Glomerular visceral epithelial cell (primary cell): ENCODE results near the gene CHGA.

Experiments
- DNase-seq: peaks from one replicate; pipeline ENCODE4 v3.0.0-alpha.2; 2016; ENCODE audit errors: extremely low spot score

CHGA gene

GRCh38 chr14:92980866-92981265, 57.9 kb downstream of the CHGA start:
- no peak for DNase-seq

- DNase-seq, result no peak
Observed at GRCh38 chr14:92981726-92982125, 58.8 kb downstream of the CHGA start.

- peak; percentile 41 for DNase-seq
Observed at GRCh38 chr14:92982956-92983355, 60.0 kb downstream of the CHGA start.

GRCh38 chr14:92984082-92984788, 61.3 kb downstream of the CHGA start:
- DNase-seq, result no peak
